Measurements from ENCODE around the gene KRT33A.

The KRT33A gene

GRCh38 chr17:41327411-41328120 lies 23.1 kb downstream of the KRT33A start:
- no peak for DNase-seq

- no peak for DNase-seq
Observed at GRCh38 chr17:41326173-41327145, 24.2 kb downstream of the KRT33A start.

- DNase-seq = no peak
Observed at GRCh38 chr17:41325611-41326010, 25.0 kb downstream of the KRT33A start.

GRCh38 chr17:41325126-41325525 lies 25.5 kb downstream of the KRT33A start:
- no peak for DNase-seq

GRCh38 chr17:41324180-41325075 lies 26.2 kb downstream of the KRT33A start:
- peak in 1 of 2 experiments; percentile 27 for DNase-seq

GRCh38 chr17:41322903-41323895 lies 27.4 kb downstream of the KRT33A start:
- DNase-seq = no peak

- peak in 1 of 2 experiments; percentile 77 for DNase-seq
Observed at GRCh38 chr17:41322094-41322902, 28.3 kb downstream of the KRT33A start.

GRCh38 chr17:41318231-41318630 lies 32.4 kb downstream of the KRT33A start:
- DNase-seq = no peak

GRCh38 chr17:41315814-41316445 lies 34.7 kb downstream of the KRT33A start:
- DNase-seq = no peak

GRCh38 chr17:41315204-41315794 lies 35.3 kb downstream of the KRT33A start, which contains the start of gene KRTAP17-1:
Gene KRTAP17-1 (minus strand): TSS chr17:41315710. CDS start chr17:41315650, 60 bp downstream.
- DNase-seq = no peak

- no peak for DNase-seq
Observed at GRCh38 chr17:41311111-41311510, 39.5 kb downstream of the KRT33A start.

GRCh38 chr17:41308918-41309359 lies 41.7 kb downstream of the KRT33A start, which contains the start of gene KRTAP16-1:
Gene KRTAP16-1 (minus strand): TSS chr17:41309309. CDS start chr17:41309253, 56 bp downstream.
- DNase-seq = no peak

GRCh38 chr17:41308251-41308917 lies 42.2 kb downstream of the KRT33A start:
- no peak for DNase-seq

GRCh38 chr17:41307647-41308046 lies 43.0 kb downstream of the KRT33A start:
- DNase-seq = no peak

- no peak for DNase-seq
Observed at GRCh38 chr17:41304091-41304490, 46.5 kb downstream of the KRT33A start.

GRCh38 chr17:41302981-41303380 lies 47.6 kb downstream of the KRT33A start:
- DNase-seq = no peak

GRCh38 chr17:41301916-41302901 lies 48.4 kb downstream of the KRT33A start, which contains the start of gene KRTAP29-1:
Gene KRTAP29-1 (minus strand): TSS chr17:41302851. CDS start chr17:41302851, 0 bp downstream.
- DNase-seq = no peak
